GM21723 (cell line): Measurements from ENCODE around the gene ITGA11.

Source experiments
- ATAC-seq: cut with Tn5 transposase; IDR thresholded peaks from one replicate; pipeline ENCODE4 v1.9.1; 2021; ENCODE audit warnings: mild to moderate bottlenecking, moderate library complexity; ENCODE audit not compliant: unreplicated experiment

ITGA11 gene

GRCh38 chr15:68335251-68335650 is 96.7 kb downstream of the ITGA11 start:
- ATAC-seq, result no peak

- no peak for ATAC-seq
Measured at GRCh38 chr15:68334661-68335124, 97.3 kb downstream of the ITGA11 start.

GRCh38 chr15:68333775-68334470 is 98.0 kb downstream of the ITGA11 start:
- no peak for ATAC-seq

- ATAC-seq, result no peak
Measured at GRCh38 chr15:68332266-68332665, 99.7 kb downstream of the ITGA11 start.

DNA sequence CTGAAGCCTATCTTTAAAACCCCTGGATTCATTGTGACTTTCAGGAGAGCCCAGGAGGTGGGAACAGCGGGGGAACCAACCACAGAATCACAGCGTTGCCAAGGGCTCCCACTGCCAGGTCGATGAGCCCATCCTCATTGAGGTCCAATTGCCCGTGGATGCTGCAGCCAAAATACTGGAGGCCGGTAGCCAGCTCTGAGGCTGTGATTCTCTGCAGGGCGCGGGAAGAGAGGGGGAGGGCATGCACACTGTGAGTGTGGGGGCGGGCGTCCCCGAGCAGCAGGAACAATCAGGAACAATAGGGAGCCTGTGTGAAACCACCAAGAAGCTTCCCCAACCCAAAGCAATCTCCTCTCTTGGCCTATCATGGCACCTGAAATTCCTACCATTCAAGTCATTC is 101.1 kb downstream of the ITGA11 start:
- no peak for ATAC-seq

DNA sequence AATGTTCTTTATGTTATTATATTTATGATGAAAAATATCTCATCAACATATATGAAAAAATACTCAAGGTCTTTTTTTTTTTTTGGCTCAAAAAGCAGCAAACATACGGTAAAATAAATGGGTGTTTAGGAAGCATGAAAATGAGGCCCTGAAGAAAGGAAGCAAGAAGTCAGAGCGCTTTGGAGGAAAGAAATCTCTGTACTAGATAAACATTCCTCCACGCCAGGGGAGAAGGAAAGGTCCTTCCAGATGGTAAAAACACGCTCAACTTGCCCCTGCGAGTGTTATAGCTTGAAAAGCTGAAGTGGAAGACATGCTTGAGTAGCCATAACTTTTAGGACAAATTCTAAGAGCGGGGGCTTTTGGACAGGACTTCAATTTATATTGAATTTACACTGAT is 101.5 kb downstream of the ITGA11 start:
- no peak for ATAC-seq

DNA sequence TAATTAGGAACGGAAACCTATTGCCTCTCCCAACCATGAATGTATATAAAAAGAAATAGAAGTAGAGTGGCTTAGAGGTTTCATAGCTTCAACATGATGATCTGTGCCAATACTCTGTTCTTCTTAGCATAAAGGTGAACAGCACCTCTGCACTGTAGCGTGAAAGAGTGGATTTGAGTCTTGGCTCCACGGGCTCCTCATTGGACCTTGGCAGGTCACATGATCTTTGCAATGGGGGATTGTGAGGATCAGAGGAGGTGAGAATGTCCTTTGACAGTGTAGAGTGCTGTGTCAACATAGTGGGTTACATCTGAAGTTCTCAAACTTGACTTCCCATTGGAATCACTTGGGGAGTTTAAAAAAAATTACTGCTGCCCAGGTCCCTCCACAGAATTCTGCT is 103.0 kb downstream of the ITGA11 start:
- no peak for ATAC-seq

DNA sequence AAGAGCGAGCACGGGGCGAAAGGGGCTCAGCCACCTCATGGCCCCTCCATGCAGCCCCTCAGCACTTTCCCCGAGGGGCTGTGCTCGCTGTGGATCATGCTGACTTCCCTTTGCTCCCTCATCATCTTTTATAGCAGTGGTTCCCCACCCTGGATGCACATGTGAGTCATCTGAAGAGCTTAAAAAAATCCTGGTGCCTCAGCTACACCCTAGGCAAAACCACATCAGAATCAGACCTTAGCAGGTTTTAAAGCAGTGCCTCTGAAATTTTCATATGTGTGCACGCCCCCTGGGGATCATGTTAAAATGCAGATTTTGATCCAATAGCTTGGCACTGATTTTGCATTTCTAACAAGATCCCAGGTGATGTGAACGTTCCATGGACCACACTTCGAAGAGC is 103.5 kb downstream of the ITGA11 start:
- no peak for ATAC-seq

DNA sequence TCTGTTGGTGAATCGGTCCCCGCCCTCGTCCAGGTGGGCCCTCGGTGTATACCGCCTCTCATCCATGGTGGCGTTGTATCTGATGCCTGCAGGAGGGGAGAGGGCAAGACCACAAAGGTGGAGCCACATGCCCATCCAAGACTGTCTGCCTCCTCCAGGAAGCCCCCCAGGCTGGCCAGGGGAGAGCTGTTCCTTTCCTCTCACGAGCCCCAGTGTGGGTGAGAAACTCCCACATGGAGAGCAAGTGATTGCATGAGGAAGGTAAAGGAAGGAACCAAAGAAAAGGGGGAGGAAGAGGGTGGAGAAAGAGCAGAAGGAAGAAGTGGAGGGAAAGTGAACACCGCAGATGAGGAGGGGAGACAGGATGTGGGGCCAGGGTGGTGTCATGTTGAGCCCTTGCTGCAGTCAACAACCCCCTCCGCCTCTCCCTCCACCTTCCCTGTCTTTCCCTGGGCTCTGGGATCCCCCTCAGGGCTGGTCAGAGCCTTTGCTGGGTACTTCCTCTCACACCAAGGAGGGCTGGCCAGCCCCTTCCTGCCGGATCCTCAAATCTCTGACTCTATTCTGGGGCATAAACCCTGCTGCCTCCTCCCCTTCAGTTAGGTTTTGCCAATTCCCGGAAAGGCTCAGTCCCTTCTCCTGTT is 105.1 kb downstream of the ITGA11 start:
- no peak for ATAC-seq

DNA sequence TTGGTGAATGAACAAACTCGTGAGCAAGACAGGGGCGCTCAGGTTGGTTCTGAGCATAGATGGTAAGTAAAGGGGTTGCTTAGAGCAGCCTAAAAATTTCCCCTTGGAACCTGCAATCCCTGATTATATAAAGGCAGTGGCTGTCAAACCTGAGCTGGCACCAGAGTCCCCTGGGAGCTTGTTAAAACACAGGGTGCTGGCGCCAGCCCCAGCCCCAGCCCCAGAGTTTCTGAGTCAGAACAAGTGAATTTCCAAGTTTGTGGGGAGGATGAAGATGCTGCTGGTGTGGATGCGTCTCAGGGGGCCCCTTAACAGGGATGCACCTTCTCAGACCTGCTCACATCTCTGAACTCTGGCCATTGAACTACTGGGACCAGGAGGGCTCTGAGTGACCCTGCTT is 106.2 kb downstream of the ITGA11 start:
- ATAC-seq, result no peak

DNA sequence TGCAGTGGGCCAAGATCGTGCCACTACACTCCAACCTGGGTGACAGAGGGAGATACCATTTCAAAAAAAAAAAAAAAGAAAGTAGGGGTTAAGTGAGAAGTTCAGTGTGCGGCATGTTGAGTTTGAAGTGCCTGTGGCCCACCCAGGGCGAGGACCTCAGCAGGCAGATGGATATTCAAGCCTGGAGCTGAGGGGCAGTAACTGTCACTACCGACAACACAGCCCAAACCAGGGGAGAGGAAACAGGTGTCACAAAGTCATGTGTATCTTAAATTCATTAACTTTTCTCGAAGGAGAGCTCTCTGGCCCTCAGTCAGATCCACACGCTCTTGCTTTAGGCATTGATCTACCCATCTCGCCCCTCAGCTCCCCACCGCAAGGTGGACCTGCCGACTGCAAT is 109.2 kb downstream of the ITGA11 start:
- ATAC-seq, result no peak

- no peak for ATAC-seq
Measured at GRCh38 chr15:68321229-68321628, 110.7 kb downstream of the ITGA11 start.

DNA sequence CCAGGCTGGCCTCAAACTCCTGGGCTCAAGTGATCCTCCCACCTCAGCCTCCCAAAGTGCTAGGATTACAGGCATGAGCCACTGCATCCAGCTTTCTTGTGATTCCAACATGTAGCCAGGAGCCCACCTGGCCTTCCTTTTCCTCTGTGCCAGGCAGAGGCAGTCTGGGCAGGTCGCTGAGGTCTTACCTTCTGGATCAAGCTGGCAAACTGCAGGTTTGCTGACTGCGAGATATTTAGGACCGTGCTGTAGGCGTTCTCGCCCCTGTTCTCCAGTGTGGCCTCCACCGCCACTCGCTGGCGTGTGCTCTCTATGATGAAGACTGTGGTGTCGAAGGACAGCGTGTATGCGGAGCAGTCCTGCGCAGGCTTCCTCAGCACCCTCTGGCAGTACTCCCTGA is 112.0 kb downstream of the ITGA11 start:
- ATAC-seq, result no peak

GRCh38 chr15:68318931-68319909 is 112.7 kb downstream of the ITGA11 start:
- ATAC-seq, result no peak

DNA sequence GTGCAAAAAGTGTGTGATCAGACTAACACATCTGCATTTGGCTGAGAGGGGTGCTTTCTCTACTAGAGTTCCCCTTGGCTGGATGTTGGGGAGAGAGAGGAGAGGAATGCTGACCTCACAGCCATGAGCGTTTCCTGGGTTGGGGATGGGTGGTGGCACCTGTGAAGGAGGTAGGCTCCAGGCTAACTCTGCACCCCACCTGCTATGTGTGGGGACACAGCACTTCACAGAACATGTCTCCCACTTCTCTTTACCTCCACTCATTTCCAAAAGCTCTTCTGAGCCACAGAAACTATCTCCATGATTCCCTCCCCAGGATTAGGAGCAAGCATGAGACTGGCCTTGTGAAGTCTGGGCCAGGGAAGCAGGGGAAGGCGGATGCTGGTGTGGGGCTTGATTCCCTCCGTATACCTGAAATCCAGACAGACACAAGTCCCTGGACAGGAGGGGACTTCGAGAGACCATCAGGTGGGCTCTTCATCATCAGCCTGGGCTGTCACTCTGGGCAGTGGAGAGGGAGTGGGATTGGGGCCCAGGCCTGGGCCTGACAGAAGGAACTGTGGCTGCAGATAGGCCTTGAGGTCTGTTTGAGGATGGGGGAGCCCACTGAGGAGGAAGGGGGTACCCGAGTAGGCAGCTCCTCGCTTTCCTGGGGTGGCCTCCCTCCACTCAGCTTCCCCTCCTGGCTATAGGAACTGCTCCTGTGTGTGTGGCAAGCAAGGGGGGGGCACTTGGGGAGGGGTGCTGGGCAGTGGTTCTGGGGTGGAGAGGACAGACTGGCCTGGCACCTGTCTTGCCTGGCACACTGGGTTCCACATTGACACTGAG is 113.7 kb downstream of the ITGA11 start:
- ATAC-seq, result no peak

DNA sequence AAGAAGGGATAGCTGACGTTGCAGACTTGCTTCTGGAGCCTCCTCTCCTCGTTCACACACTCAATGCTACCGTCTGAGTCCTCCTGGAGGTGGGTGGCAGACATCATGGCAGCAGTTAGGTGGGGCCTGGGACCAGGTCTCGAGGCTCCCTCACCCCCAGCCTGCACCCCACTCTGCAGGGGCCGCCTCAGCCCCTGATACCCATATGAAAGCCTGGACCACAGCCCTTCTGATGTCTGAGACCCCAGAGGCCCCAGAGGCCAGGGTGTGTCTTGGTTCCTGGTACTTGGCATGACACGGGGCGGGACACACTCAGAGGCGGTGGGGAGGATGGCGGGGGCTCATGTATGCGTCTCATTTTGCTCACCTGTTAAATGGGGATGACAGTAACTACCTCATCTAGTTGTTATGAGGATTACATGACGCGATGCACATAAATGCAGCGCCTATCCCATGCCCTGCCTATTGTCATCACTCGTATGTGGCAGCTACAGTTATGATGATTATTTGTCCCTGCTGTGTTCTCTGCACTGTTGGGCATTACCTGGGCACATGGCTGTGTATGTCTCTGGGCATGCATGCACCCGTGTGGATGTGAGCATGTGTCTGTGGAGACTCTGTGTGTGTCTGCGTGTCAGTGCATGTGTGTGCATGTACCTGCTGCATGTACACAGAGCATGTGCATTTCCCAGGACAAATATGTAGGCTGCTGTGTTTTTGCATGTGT is 114.5 kb downstream of the ITGA11 start:
- ATAC-seq, result no peak

DNA sequence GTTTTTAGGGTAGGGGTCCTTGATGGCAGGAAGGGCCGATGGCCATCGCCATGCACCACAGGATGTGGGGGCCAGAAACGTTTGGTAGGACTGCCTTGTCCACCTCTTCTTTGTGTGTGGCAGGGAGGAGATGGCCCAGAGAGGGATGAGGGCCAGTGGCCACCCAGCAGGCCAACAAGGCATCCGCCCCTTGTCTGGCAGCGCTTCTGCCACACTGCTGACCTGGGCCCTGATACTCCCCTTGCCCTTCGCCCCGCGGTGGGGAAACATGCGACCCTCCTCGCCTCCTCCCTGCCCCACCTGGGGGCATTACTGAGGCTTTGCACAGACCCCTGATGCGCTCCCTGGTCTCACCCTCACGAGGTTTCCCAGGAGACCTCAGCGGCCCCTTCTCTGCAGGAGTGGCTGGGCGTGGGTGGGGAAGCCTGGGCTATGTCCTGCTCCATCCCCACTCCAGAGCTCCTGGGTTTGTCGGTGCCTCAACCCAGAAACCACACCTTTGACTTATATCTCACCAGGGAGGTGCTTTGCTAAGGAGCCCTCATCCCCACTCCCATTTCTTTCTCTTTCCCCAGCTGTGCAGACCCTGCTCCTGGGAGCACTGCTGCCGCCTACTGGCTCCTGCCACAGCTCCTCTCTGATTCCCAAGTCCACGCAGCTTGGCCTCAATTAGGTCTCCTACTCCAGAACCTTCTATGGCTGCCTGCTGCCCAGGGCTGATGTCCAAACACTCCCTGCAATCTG is 115.7 kb downstream of the ITGA11 start:
- ATAC-seq, result no peak

DNA sequence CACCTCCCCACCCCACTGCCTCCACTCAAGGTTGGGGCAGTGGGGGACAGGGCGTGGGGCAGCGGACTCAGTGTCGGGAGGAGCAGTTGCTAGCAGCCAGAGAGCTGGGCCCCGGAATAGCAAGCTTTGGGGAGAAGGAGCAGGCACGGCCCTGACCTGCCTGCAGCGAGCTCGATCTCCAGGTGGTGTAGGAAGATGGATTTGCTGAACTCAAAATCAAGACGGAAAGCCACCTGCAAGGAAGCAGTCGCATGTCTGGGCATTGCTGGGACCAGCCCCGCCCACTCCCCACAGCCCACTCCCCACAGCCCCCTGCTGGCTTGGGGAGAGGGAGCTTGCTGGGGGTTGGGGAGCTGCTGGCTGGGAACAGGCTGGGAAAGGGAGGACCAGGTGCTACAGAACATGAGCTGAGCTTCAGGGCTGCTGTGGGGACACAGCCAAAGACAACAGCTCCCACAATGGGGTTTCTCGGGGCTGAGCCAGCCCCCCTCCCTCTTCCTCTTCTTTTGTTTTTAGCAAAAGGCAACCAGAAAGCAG is 116.4 kb downstream of the ITGA11 start:
- no peak for ATAC-seq

DNA sequence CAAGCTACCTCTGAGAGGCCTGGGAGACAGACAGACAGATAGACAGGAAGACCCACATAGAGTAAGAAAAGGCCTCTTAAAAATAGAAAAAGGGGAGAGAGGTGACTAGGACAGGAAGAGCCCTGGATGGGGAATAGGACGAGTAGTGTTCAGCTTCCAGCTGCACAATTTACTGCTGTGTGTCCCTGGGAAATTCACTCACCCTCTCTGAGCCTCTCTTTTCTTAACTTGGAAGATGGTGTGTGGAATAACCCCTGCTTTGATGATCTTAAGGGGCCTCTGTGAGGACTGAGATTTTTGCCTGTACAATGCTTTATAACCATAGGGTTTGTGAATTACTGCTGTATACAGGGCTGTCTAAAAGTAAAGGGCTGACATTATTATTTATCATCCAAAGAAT is 116.9 kb downstream of the ITGA11 start:
- ATAC-seq, result no peak
